T-helper 9 cell (primary cell): ENCODE results near the gene HTT.

ENCODE experiments used
- DNase-seq: peaks from one replicate; pipeline ENCODE4 v3.0.0-alpha.2; 2020

HTT gene

GRCh38 chr4:3239998-3240920 lies 165.8 kb downstream of the HTT start:
- DNase-seq = no peak

DNA sequence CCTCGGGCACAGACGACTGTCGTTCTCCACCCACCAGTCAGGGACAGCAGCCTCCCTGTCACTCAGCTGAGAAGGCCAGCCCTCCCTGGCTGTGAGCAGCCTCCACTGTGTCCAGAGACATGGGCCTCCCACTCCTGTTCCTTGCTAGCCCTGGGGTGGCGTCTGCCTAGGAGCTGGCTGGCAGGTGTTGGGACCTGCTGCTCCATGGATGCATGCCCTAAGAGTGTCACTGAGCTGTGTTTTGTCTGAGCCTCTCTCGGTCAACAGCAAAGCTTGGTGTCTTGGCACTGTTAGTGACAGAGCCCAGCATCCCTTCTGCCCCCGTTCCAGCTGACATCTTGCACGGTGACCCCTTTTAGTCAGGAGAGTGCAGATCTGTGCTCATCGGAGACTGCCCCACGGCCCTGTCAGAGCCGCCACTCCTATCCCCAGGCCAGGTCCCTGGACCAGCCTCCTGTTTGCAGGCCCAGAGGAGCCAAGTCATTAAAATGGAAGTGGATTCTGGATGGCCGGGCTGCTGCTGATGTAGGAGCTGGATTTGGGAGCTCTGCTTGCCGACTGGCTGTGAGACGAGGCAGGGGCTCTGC lies 166.5 kb downstream of the HTT start:
- DNase-seq = no peak

- DNase-seq = no peak
Measured at GRCh38 chr4:3241898-3242524, 167.5 kb downstream of the HTT start.

GRCh38 chr4:3243136-3243780 lies 168.8 kb downstream of the HTT start:
- no peak for DNase-seq

DNA sequence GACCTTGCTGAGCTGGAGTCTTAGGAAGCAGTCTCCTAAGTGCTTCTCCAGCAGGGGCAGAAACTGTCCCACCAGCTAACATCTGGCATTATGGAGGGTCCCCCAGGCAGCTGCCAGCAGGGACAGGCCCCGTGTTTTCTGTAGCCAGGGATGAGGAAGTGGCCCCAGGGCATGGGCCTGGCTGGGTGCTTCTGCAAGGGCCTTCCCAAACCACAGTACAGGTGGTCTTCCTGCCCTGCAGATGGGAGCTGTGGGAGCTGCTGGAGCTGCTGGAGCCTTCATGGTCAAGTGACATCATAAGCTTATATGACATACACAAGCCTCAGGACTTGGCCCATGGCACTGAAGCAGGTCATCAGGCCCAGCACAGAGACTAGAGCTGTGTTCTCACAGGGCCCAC lies 169.5 kb downstream of the HTT start:
- no peak for DNase-seq

GRCh38 chr4:3244747-3245146 lies 170.3 kb downstream of the HTT start:
- DNase-seq = no peak

- DNase-seq = no peak
Measured at GRCh38 chr4:3245676-3246075, 171.2 kb downstream of the HTT start.

- no peak for DNase-seq
Measured at GRCh38 chr4:3246458-3247398, 172.2 kb downstream of the HTT start.

DNA sequence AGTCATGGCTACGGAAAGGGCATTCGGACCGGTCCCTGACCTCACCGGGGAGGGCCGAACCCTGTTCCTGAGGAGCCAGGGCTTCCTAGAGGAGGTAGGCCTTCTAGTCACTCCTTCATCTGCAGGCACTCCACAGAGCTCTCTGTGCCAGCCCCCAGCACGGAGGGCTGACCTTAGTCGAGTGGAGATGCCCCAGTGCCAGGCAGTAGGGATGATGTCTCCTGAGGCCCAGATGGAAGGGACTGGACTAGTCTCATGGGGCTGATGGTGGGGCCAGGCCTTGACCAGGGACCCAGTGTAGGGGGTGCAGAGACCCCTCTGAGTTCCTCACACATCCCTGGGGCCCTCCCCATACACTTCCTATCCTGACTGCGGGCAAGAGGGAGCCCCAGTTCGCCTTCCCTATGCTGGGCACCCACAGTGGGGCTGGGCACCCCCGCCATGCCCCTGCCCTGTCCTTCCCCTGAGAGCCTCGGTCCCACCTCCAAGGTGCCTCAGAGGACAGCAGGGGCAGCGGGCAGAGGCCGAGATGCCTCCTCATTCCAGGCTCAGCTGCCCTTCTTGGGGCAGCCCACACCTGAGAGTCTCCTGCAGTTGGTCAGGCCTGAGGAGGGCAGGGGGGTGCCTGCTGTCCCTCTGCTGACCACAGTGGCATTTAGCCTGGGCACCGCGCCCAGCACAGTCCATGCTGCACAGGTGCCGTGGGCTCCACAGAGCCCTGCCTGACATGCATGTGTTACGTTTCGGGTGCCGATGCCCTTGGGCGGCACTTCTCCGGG lies 173.1 kb downstream of the HTT start:
- no peak for DNase-seq

- no peak for DNase-seq
Measured at GRCh38 chr4:3248178-3248480, 173.6 kb downstream of the HTT start.

- no peak for DNase-seq
Measured at GRCh38 chr4:3248811-3249661, 174.6 kb downstream of the HTT start, which contains the start of gene MSANTD1. TSS of gene MSANTD1 (plus strand) at chr4:3249159. CDS start at chr4:3249223, 64 bp downstream.

DNA sequence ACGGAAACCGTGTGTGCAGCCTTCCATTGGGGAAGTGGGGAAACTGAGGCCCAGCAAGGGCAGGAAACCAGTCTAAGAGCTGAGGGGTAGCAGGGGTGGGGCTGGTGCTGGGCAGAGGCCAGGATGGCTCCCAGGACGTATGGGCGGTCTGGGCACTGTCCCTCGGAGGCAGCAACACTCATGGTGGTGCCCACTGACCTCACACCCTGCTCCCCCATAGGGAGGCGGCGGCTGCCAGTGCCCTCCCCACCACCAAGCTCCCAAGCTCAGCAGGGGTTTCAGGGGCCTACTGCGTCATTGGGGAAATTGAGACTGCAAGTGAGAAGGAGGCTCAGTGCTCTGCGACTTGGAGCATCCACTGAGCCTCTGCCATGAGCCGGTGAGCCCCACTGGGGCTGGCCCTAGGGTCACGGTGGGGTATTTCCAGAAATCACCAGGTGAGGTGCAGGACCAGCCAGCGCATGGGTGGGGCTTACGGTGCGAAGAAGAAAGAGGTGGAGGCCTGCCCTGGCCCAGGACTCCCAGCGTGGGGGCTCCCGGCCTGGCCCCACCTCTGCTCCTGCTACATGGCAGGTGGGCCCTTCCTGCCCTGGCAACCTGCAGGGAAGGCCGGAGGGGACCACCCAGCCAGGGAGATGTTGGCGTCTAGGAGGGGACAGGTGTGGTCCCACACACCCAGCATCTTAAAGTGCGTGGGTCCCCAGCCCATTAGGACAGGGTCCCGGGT lies 175.4 kb downstream of the HTT start:
- no peak for DNase-seq

DNA sequence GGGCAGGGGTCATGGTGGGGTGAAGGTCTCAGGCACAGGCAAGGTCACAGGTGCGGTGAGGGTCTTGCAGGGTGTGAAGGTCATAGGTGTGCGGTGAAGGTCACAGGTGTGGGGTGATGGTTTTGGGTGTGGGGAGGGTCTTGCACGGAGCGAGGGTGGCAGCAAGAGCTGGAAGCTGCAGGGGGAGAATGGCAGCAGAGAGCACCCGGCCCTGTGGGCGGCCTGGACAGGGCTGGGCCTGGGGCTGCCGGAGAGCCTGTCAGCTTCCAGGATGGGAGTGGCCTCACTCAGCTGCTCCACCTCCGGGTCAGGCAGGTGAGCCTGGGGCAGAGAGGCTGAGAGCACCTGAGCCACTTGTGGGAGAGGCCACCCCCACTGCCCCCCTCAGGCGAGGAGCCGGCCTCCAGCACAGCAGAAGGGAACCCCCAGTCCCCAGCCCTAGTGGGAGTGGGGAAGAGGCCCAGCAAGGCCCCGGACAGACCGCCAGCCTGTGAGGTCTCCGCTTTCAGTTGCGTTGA lies 176.0 kb downstream of the HTT start:
- no peak for DNase-seq

DNA sequence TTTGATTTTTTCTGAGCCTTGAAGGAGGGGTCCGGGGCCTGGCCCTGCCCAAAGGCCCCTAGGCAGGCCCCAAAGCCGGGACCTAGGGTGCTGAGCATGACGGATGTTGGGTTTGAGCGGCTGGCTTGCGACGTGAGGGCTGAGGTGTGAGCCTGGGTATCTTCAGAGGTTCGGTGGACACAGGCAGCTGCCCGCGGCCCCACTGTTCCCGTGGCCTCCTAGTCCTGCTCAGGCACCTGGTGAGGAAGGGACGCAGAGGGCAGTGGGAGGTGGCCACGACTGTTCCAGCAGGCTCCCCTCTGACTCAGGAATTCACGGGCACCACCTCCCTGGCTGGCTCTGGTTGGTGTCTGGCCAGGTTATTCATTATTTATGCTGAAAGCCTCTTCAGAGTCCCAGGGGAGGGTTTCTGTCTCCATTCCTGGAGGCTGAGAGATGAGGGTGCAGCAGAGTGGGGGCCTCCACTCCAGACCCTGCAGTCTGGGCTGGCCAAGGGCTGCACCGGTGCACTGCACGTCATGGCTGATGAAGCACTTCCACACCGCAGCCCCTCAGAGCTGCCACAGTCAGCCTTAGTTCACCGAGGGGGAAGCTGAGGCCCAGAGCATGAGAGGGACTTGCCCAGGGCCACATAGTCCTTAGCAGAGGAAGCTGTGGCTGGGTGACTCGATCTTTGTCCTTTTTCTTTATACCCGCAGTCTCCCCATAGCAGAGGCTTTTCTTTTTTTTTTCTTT lies 176.6 kb downstream of the HTT start:
- DNase-seq = no peak

DNA sequence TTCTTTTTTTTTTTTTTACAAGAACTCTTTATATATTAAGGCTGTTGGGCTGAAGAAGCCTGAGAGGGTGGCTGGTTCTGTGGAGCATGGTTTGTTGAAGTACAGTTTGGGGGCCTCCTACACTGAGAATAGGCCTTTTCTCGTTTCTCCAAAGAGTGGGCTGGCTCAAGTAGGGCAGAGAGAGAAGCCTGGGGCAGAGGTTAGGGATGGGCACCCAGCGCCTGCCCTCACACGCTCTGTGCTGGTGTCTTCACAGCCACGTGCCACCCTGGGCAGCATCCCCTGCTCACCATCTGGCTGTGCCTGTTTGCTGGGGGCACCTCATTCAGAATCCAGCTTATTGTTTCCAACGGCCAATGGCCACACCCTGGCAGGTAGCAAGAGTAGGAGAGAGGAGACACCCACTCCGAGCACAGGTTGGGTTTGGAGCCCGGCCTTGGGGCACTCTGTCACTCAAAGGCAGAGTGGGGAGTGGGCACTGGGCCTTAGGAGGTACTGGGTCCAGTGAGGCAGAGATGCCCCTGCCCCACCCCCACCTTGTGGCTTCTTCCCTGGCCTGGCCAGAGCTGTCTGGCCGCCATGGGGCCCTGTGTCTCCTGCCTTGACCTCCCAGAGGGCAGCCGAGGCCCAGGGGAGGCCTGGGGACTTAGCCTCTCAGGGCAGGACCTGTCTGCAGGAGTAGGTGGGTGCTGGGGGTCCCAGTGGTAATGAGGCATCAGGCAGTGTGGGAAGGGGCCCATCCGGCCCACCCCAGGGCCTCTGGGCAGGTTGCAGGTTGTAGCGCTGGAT lies 177.4 kb downstream of the HTT start:
- no peak for DNase-seq

- no peak for DNase-seq
Measured at GRCh38 chr4:3252480-3252828, 178.0 kb downstream of the HTT start.

GRCh38 chr4:3252831-3253641 lies 178.6 kb downstream of the HTT start:
- no peak for DNase-seq
